HPDE6-E6E7 (cell line): ENCODE results near the gene OR6C76.
"Not testable (repeated sequence)": the region's sequence is repeated elsewhere in the genome, so short reads cannot be mapped to it uniquely, and the experiment has no call there.

ENCODE experiments used
- DNase-seq: peaks from one replicate; pipeline ENCODE4 v3.0.0; 2011; ENCODE audit warnings: missing footprints; ENCODE audit errors: extremely low spot score

OR6C76 gene

DNA sequence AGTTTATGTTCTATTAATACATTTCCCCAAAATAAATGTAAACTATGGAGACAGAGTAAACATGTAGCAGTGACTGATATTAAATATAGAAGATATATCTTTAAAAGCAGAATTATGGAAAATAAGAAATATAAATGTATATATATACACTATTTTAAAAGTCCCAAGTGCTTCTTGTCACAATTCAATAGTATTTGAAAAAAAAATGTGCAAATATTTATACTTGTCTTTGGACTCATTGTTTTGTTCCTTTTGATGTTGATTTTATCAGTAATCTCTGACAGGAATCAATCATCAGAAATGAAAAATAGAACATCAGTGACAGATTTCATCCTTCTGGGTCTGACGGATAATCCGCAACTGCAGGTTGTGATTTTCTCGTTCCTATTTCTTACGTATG lies at the start of gene OR6C76:
Gene OR6C76 (plus strand): TSS at position 301 of the 400 bp plus-strand sequence. CDS start 0 bp downstream, at position 301.
- no peak for DNase-seq

GRCh38 chr12:55385891-55386290 lies 40.2 kb upstream of the OR6C76 start:
- no peak for DNase-seq

DNA sequence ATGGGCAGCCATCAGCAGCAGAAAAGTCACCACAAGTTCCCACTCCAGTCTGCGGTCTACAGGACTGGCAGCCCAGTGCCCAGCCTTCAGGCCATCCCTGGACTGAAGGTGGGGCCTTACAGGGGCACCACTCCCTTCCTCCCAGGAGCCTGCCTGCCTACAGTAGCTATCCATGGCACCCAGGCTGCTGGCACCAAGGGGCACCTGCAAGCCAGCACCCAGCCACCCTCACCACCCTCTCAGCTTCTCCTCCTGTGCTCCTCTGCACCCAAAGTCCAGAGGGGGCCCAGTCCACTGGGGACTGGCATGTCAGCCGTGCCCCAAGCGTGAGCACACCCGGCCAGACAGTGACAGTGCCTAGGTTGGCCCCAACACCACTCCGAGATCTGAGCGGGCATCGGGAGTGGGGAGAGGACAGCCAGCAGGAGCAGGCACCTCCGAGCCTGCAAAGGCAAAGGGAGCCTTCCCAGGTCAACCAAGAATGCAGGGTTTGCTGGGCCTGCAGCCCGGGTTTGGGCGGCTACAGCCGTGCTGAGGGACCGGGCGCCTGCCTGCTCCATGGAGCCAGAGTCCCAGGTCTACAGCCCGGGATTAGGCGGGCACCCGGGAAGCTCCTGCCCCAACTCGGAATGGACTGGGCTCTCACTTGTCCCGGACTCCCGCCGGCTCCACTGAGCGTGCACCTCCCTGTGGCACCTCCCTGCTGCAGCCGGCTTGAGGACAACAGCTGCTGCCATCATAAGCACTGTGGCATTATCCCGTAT lies 33.8 kb upstream of the OR6C76 start:
- DNase-seq, result no peak

- DNase-seq, result no peak
These were observed 29.7 kb upstream of the OR6C76 start for GRCh38 chr12:55396326-55396725.

DNA sequence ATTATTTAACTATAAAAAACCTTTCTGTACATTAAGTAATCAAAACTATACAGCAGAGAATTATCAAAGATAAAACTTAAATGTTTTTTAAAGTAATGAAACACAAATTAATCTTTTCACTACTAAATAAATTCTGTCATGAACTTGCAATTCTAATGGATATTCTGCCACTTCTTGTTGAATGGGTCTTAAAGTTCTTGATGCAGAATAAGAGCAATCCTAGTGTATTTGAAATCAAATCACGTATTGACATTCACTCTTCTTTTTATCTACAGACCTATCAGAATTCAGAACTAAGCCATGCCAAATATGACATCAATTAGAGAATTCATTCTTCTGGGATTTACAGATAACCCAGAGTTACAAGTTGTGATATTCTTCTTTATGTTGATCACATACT lies 25.8 kb upstream of the OR6C76 start, which contains the start of gene OR6C65:
Gene OR6C65 (plus strand): TSS at position 301 of the 400 bp plus-strand sequence. CDS start 0 bp downstream, at position 301.
- no peak for DNase-seq

DNA sequence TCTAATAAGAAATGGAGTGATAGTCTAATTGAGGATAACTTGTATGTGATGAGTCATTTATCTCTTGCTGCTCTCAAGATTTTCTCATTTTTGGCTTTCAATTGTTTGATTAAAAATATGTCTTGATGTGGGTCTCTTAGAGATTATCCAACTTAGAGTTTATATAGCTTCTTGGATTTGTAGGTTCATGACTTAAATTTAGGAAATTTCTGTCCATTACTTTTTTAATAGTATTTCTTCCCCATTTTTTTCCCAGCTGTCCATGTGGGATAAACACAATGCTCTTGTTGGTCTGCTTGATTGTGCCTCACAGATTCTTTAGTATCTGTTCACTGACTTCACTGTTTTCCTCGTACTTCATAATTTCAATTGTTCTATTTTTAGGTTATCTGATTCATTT lies 18.2 kb upstream of the OR6C76 start:
- DNase-seq, result no peak

- not testable (repeated sequence) for DNase-seq
These were observed 16.9 kb upstream of the OR6C76 start for GRCh38 chr12:55409133-55409532.

DNA sequence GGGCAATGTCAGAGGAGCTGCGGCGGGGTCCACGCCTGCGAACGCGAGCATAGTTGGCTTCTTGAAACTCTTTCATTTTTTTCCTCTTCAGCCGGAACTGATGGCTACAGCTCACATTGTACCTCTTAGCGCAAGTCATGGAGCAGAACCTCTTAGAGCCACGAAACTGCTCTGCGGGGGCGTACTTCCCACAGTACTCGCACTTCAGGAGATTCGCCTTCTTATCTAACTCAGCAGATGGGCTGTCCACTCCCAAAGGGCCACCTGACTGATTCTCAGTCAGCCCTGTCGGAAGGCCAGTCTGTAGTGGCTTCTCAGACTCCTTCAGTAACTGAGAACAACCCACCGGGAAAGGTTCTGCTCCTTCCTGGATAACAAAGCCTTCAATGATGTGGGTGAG lies 13.9 kb upstream of the OR6C76 start:
- not testable (repeated sequence) for DNase-seq

- not testable (repeated sequence) for DNase-seq
These were observed 12.3 kb upstream of the OR6C76 start for GRCh38 chr12:55413498-55414388.

DNA sequence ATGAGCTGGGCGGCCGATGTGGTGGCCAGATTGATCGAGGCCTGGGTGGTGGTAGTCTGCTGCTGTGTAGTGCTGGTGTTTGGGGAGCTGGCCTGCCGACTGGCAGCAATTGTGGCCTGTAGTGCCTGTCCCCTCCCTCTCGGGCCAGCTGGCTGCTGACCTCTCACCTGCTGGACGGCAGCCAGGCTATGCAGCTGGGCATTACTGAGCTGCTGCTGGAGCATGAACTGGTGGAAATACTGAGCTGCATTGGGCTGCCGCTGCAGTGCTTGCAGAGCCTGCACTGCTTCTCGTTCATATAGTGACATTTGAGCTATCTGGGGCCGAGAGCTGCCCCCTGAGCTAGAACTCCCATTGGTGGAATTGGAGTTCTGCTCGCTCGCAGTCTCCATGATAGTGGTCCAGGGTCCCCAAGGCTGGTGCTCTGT lies 11.6 kb upstream of the OR6C76 start:
- DNase-seq, result not testable (repeated sequence)

DNA sequence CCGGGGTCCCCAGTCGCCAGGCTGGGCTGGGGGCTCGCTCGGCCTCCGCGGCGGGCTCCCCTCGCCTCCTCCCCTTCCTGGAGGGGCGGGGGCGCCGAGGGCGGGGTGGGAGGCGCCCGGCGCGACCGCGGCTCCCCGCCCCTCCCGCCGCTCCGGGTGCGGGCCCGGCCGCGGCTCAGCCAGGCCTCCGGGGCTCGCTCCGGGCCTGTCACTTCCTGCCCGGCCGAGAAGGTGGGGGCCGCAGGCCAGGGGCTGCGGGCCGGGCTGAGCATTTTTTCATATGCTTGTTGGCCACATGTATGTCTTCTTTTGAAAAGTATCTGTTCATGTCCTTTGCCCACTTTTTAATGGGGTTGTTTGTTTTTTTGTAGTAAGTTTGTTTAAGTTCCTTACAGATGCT lies 11.2 kb upstream of the OR6C76 start:
- DNase-seq, result not testable (repeated sequence)

GRCh38 chr12:55416961-55417360 lies 9.1 kb upstream of the OR6C76 start:
- no peak for DNase-seq

DNA sequence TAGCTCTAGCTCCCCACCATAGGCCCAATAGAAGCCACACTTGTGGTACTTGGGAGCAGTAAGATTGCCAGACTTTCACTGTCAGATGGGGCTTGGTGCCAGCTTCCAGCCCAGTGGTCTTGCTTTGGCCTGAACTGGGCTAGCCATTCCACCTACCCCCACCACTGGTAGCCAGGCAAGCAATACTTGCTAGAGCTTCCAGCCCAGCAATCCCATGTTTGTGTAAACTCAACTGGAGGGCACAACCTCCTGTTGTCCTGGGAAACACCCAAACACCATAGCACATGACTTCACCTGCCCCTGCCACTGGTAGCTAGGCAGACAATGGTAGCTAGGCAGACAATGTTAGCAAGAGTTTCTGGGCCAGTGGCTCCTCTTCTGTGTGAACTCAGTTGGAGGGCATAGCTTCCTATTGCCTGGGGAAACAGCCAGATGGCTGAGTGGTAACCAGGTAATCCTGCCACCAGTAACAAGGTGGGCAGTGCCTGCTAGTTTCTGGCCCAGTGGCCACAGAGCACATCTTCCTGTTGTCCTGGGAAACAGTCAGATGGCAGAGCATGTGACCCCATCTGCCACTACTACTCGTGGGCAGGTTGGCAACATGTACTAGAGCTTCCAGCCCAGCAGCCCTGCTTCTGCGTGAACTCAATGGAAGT lies 5.6 kb upstream of the OR6C76 start:
- no peak for DNase-seq

DNA sequence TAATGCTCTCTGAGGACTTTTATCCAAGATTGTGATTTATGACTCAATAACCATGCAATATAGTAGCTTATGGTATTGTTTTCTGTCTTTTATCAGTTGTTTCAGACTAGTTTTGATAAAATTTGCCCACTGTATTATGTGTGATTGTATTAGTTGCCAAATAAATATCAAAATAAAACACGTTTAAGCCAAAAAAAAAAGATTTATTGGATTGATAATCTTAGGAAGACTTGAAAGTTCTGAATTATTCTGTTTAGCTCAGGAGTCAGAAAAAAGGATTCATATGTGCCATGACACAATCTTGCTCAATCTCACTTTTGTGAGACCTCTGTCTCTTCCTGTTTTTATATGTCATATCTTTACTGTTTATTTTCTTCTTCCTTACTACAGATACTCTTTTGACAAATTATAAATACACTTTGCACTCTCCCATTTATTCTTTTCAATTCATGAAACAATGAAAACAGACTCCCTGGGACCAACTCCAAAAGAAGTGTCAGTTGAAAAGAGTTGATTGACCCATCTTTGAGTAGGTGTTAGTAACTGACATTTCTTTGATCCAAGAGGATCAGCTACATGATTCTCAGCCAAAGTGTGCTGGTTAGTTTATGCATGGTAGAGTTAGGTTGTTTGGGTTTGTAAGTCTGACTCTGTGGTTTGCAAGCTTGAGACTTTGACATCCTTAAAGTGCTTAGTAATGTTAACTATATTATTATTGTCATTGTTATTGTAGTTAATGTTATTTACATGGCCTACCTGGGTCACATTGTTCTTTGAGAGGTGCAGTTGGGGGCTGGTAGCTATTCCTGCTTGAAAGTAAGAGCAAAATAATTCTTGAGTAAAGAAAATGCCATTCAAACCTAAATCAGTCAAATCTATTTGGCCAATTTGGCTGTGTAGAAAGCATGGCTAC lies 2.5 kb downstream of the OR6C76 start:
- DNase-seq, result no peak

DNA sequence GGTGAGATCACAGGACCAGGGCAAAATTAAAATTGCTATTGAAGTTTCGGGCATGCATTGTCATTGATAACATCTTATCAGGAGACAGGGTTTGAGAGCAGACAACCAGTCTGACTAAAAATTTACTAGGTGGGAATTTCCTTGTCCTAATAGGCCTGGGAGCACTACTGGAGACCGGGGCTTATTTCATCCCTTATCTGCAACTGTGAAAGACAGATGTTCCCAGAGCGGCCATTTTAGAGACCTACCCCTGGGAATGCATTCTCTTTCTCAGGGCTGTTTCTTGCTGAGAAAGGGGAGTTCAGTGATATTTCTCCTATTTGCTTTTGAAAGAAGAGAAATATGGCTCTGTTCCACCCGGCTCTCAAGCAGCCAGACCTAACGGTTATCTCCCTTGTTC lies 15.2 kb downstream of the OR6C76 start:
- not testable (repeated sequence) for DNase-seq

- no peak for DNase-seq
These were observed 17.7 kb downstream of the OR6C76 start, which contains the start of gene OR6C2 for GRCh38 chr12:55443776-55444175. Gene OR6C2, plus strand, starts transcription at chr12:55444076. Its CDS starts 8,138 bp downstream, at chr12:55452214.

DNA sequence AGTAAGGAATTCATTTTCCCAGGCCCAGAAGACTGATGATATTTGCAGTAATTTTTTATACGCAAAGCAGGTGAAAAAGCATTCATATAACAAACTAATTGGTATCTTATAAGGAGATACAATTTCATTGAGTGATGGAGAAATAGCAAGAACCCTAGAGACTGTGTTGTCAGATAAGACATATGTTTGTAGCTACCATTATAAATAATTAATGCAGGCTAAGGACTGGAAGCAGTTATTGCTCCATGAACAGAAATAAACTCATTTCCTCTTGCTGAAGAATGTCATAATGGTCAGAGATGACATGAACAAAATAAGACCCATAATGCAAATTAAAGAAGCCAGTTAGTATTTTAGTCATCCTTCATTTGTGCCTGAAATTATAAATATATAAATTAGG lies 19.3 kb downstream of the OR6C76 start:
- no peak for DNase-seq

DNA sequence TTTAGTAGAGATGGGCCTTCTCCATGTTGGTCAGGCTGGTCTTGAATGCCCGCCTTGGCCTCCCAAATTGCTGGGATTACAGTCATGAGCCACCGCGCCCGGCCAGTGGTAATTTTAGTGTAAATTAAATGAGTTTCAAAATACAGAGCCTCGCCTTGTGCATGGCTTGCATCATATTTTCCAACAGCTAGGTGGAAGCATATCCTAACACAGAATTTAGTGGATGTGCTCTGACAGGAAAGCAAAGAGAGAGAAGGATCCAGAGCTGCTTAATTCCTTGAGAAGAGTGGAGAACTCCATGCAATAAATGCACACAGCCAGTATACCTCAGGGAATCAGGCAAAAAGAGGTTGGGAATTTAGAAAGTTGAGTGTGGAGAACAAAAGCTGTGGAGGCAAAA lies 20.3 kb downstream of the OR6C76 start:
- DNase-seq, result no peak

DNA sequence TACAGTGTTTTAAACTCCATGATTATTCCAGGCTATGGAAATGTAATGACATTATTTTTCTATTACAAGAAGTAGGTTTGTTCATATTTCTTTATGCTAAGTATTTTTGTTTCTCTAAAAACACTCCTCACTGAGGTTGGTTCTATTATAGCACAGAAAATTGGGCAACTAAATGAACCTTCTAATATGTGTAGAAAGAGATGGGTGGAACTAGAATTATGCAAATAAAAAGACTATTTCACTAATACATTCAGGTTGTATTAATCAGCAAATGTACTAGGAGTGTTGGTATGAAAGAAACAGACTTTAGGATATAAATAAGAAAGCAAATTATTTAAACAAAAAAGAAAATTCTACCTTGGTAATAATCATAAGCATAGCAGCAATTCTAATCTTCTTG lies 22.8 kb downstream of the OR6C76 start:
- DNase-seq, result no peak

DNA sequence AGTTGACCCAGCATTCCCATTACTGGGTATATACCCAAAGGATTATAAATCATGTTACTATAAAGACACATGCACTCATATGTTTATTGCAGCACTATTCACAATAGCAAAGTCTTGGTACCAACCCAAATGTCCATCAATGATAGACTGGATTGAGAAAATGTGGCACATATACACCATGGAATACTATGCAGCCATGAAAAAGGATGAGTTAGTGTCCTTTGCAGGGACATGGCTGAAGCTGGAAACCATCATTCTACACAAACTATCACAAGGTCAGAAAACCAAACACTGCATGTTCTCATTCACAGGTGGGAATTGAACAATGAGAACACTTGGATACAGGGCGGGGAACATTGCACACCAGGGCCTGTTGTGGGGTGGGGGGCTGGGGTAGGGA lies 38.9 kb downstream of the OR6C76 start:
- DNase-seq, result not testable (repeated sequence)

DNA sequence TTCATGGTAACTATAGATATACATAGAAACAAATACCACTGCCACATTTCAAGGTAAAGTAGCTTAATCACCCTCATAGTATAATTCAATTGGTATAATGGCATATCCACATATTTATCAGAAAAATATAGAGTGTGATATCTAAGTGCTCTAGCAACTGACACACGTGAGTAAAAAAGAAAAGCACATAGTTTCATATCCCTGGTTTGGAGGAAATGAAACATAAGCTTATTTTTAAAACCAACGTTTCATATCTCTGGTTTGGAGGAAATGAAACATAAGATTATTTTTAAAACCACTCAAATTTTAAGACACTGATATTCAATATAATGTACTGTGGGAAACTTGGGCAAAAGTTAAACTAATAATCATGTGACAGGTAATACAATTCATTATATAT lies 41.8 kb downstream of the OR6C76 start:
- DNase-seq, result no peak
